Neuronal stem cell (in vitro differentiated cells): ENCODE data around the gene HSD17B2.

Experiments used
- DNase-seq: peaks from one replicate; pipeline ENCODE4 v3.0.0-alpha.2; 2013; ENCODE audit warnings: low spot score
- H2AFZ ChIP-seq: one replicate; pipeline ENCODE4 v1.6.1; 2013; ENCODE audit warnings: mild to moderate bottlenecking, low read length, inconsistent platforms
- H2AK5ac ChIP-seq: 2 replicates; pipeline ENCODE4 v1.6.1; 2013; ENCODE audit warnings: low read depth, mild to moderate bottlenecking, inconsistent platforms, low read length, moderate library complexity, mixed read lengths
- H2BK120ac ChIP-seq: 2 replicates; pipeline ENCODE4 v1.6.1; 2013; ENCODE audit warnings: low read depth, mild to moderate bottlenecking, inconsistent platforms, low read length, moderate library complexity, mixed read lengths
- H2BK12ac ChIP-seq: one replicate; pipeline ENCODE4 v1.6.1; 2013; ENCODE audit warnings: low read length, inconsistent platforms
- H2BK15ac ChIP-seq: 2 replicates; pipeline ENCODE4 v1.6.1; 2013; ENCODE audit warnings: mild to moderate bottlenecking, low read length, inconsistent platforms, mixed read lengths
- H2BK5ac ChIP-seq: one replicate; pipeline ENCODE4 v1.6.1; 2013; ENCODE audit warnings: inconsistent platforms, mild to moderate bottlenecking, low read length, moderate library complexity
- H3K14ac ChIP-seq: one replicate; pipeline ENCODE4 v1.6.1; 2013; ENCODE audit warnings: low read length, inconsistent platforms
- H3K18ac ChIP-seq: 2 replicates; pipeline ENCODE4 v1.6.1; 2013; ENCODE audit warnings: low read length, inconsistent platforms
- H3K23ac ChIP-seq: 2 replicates; pipeline ENCODE4 v1.6.1; 2013; ENCODE audit warnings: low read depth, mild to moderate bottlenecking, mixed read lengths, low read length, inconsistent platforms; ENCODE audit not compliant: poor library complexity
- H3K27ac ChIP-seq: replicated peaks from 3 replicates; pipeline ENCODE4 v1.5.1; 2013; ENCODE audit warnings: low read length, inconsistent platforms
- H3K27me3 ChIP-seq, 3 experiments: 2 replicates each; pipeline ENCODE4 v1.6.1; 2013; ENCODE audit warnings: low read length in 3 of 3, mild to moderate bottlenecking in 2 of 3, inconsistent platforms in 1 of 3, low read depth in 1 of 3, mixed read lengths in 1 of 3, moderate library complexity in 1 of 3; ENCODE audit not compliant: control insufficient read depth in 3 of 3, insufficient read depth in 3 of 3
- H3K36me3 ChIP-seq, 2 donors: replicated peaks in 1 of 2; 2 replicates each; pipeline ENCODE4 v1.6.1; 2013; ENCODE audit warnings: low read length in 2 of 2; ENCODE audit not compliant: control insufficient read depth in 2 of 2, insufficient read depth in 2 of 2
- H3K4ac ChIP-seq: 2 replicates; pipeline ENCODE4 v1.6.1; 2013; ENCODE audit warnings: inconsistent platforms, mild to moderate bottlenecking, low read length, moderate library complexity
- H3K4me1 ChIP-seq, 2 donors: 1 replicate in 1 of 2; 2 replicates in 1 of 2; pipeline ENCODE4 v1.6.1; 2013; ENCODE audit warnings: low read length in 2 of 2, low read depth in 1 of 2; ENCODE audit not compliant: control insufficient read depth in 2 of 2, insufficient read depth in 1 of 2
- H3K4me2 ChIP-seq: one replicate; pipeline ENCODE4 v1.6.1; 2013; ENCODE audit warnings: mild to moderate bottlenecking, low read length, inconsistent platforms; ENCODE audit not compliant: insufficient read depth, poor library complexity, severe bottlenecking
- H3K4me3 ChIP-seq, 2 donors: 2 replicates each; pipeline ENCODE4 v1.5.1; 2013; ENCODE audit warnings: low read length in 2 of 2, mild to moderate bottlenecking in 2 of 2, inconsistent platforms in 1 of 2, moderate library complexity in 1 of 2
- H3K79me1 ChIP-seq: one replicate; pipeline ENCODE4 v1.6.1; 2013; ENCODE audit warnings: low read depth, mild to moderate bottlenecking, inconsistent platforms, low read length, moderate library complexity
- H3K9ac ChIP-seq: one replicate; pipeline ENCODE4 v1.6.1; 2013; ENCODE audit warnings: mild to moderate bottlenecking, low read depth, low read length, inconsistent platforms; ENCODE audit not compliant: poor library complexity
- H3K9me3 ChIP-seq, 2 donors: replicated peaks in 1 of 2; 2 replicates each; pipeline versions ENCODE3 to v1.6.1; 2013; ENCODE audit warnings: low read length in 2 of 2, mild to moderate bottlenecking in 2 of 2, inconsistent platforms in 1 of 2, low read depth in 1 of 2, mixed read lengths in 1 of 2, moderate library complexity in 1 of 2; ENCODE audit not compliant: control insufficient read depth in 2 of 2, insufficient read depth in 1 of 2
- H4K8ac ChIP-seq: one replicate; pipeline ENCODE4 v1.6.1; 2013; ENCODE audit warnings: low read depth, mild to moderate bottlenecking, inconsistent platforms, low read length, moderate library complexity
- H4K91ac ChIP-seq: one replicate; pipeline ENCODE4 v1.6.1; 2013; ENCODE audit warnings: low read length, low read depth, mild to moderate bottlenecking, inconsistent platforms; ENCODE audit not compliant: poor library complexity
- WGBS, 2 donors: extraction: QIAGEN DNeasy Blood & Tissue Kit; methylation state at CpG; one replicate each; pipeline ENCODE4 v1.1.7; 2013; ENCODE audit warnings: missing lambda C conversion rate in 2 of 2, mixed read lengths in 1 of 2; ENCODE audit not compliant: insufficient read length in 2 of 2, insufficient replicate concordance in 1 of 2; ENCODE audit errors: extremely low coverage in 2 of 2; 5-methylcytosine and 5-hydroxymethylcytosine counted together

The HSD17B2 gene

DNA sequence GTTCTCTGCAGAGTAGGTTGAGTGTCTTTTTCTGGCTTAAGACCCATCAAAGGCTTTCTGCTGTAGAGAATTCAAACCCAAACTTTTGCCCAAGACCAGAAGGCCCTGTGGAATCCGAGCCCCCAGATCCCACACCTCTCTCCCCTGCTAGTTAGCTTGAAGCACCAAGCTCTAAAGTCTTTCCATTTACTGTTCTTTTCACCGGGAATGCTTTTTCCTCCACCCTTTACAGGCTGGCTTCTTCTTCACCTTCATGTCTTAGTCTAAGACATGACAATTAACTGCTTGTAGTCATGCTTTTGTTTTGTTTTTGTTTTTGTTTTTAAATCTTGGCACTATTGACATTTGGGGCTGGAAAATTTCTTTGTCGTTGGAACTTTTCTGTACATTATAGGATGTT lies 15.5 kb downstream of the HSD17B2 start:
- Histone ChIP-seq H2AFZ (no peak overlapping the region), H3K4me2 (no peak overlapping the region), H3K27me3 (no peaks in the 10 kb centered on the region), H3K23ac (no peak overlapping the region), H4K91ac (no peak overlapping the region), H3K27ac (no peak overlapping the region), H3K4me1 (peaks cover 0 to 7% of the 10 kb centered on the region in 2 donors), H2BK120ac (no peak overlapping the region), H3K4me3 (no peak overlapping the region), H3K79me1 (no peaks in the 10 kb centered on the region), H2AK5ac (no peak overlapping the region), H2BK5ac (no peak overlapping the region), H3K14ac (no peak overlapping the region), H4K8ac (no peak overlapping the region), H2BK12ac (no peak overlapping the region), H3K9me3 (no peaks in the 10 kb centered on the region), H2BK15ac (no peak overlapping the region), H3K36me3 (no peaks in the 10 kb centered on the region), H3K9ac (no peak overlapping the region), H3K18ac (no peak overlapping the region), H3K4ac (no peak overlapping the region)
- no CpG with 5 or more reads among the region's 3 CpGs for WGBS, 2 donors
- no peak for DNase-seq

DNA sequence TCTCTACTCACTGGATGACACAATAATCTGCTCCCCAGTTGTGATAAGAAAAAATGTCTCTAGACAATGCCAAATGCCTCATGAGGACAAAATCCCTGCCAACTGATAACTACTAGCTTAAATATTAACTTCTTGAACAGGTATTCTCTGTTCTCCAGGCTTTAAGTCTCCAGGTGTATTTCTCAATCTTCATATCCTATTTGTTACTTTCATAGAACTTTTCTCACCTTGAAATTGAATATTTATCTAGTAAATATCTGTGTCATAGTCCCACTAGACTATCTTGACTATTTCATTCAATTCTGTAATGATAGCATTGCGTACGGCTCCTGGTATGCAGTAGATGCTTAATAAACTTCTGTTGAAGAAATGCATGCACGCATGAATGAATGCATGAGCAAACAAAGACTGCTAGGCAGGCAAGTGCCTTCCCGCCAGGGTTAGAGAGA lies 15.9 kb downstream of the HSD17B2 start:
- Histone ChIP-seq H3K23ac (no peak overlapping the region), H3K4me3 (no peak overlapping the region), H2AK5ac (no peak overlapping the region), H3K27ac (no peak overlapping the region), H2AFZ (no peak overlapping the region), H3K4me2 (no peak overlapping the region), H2BK5ac (no peak overlapping the region), H4K8ac (no peak overlapping the region), H2BK12ac (no peak overlapping the region), H3K18ac (no peak overlapping the region), H2BK120ac (no peak overlapping the region), H3K79me1 (no peaks in the 10 kb centered on the region), H3K9me3 (no peaks in the 10 kb centered on the region), H3K14ac (no peak overlapping the region), H3K4me1 (peaks cover 0 to 4% of the 10 kb centered on the region in 2 donors), H3K9ac (no peak overlapping the region), H3K36me3 (no peaks in the 10 kb centered on the region), H4K91ac (no peak overlapping the region), H2BK15ac (no peak overlapping the region), H3K27me3 (no peaks in the 10 kb centered on the region), H3K4ac (no peak overlapping the region)
- no CpG with 5 or more reads among the region's 4 CpGs for WGBS, 2 donors
- no peak for DNase-seq

DNA sequence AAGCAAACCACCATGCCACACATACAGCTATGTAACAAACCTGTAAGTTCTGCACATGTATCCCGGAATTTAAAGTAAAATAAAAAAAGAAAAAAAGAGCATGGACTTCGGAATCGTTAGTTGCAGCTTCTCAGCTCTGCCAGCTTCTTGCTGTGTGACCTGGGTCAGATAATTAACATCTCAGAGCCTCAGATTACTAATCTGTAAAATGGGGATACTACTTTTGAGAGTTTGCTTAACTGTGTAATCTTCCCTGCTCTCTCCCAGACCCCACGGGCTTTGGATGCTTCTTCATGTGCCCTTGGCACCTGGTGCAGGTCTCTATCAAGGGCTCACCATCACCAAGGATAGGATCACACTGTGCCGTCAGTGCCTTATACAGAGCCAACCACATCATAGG lies 16.6 kb downstream of the HSD17B2 start:
- H2BK5ac ChIP-seq: no peak overlapping the region
- no peak for DNase-seq
- no peak overlapping the region for H2BK12ac ChIP-seq
- H3K4me1 ChIP-seq: peaks cover 0 to 2% of the 10 kb centered on the region in 2 donors
- H4K91ac ChIP-seq: no peak overlapping the region
- no peaks in the 10 kb centered on the region for H3K36me3 ChIP-seq
- no peak overlapping the region for H2BK120ac ChIP-seq
- no peak overlapping the region for H2BK15ac ChIP-seq
- no peaks in the 10 kb centered on the region for H3K9me3 ChIP-seq
- H3K18ac ChIP-seq: no peak overlapping the region
- H3K4ac ChIP-seq: no peak overlapping the region
- H3K14ac ChIP-seq: no peak overlapping the region
- WGBS, 2 donors: no CpG with 5 or more reads among the region's 5 CpGs
- H3K4me2 ChIP-seq: no peak overlapping the region
- H3K23ac ChIP-seq: no peak overlapping the region
- no peak overlapping the region for H3K27ac ChIP-seq
- no peak overlapping the region for H3K4me3 ChIP-seq
- H2AFZ ChIP-seq: no peak overlapping the region
- H3K9ac ChIP-seq: no peak overlapping the region
- H2AK5ac ChIP-seq: no peak overlapping the region
- H4K8ac ChIP-seq: no peak overlapping the region
- no peaks in the 10 kb centered on the region for H3K27me3 ChIP-seq
- no peaks in the 10 kb centered on the region for H3K79me1 ChIP-seq

DNA sequence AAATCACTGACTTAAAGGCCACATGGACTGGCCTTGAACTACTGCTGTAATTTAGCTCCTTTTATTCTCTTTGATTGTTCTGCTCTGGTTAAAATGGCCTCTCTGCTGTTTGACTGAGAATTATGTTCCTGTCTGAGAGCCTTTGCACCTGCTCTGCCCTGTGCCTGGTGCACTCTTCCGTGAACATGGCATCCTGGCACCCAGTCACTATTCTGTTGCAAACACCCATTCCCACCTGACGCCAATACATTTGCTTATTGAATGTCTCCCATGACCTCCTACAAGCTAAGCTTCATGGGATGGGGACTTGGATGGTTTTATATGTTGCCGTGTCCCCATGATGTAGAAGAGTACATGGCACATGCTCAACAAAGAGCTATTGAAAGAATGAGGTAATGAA lies 20.1 kb downstream of the HSD17B2 start:
- no peak overlapping the region for H3K27ac ChIP-seq
- H3K23ac ChIP-seq: no peak overlapping the region
- no peak overlapping the region for H2BK15ac ChIP-seq
- no peak overlapping the region for H2AFZ ChIP-seq
- no peak overlapping the region for H4K91ac ChIP-seq
- H3K18ac ChIP-seq: no peak overlapping the region
- H2AK5ac ChIP-seq: no peak overlapping the region
- no peak overlapping the region for H3K4me3 ChIP-seq
- no peak overlapping the region for H2BK12ac ChIP-seq
- H4K8ac ChIP-seq: no peak overlapping the region
- no CpG with 5 or more reads among the region's 3 CpGs for WGBS, 2 donors
- H3K4me2 ChIP-seq: no peak overlapping the region
- DNase-seq: no peak
- H3K14ac ChIP-seq: no peak overlapping the region
- no peak overlapping the region for H3K9ac ChIP-seq
- H3K4me1 ChIP-seq: peaks cover 0 to under 1% of the 10 kb centered on the region in 2 donors
- H3K79me1 ChIP-seq: no peaks in the 10 kb centered on the region
- H3K36me3 ChIP-seq: no peaks in the 10 kb centered on the region
- no peak overlapping the region for H2BK5ac ChIP-seq
- H3K9me3 ChIP-seq: no peaks in the 10 kb centered on the region
- H2BK120ac ChIP-seq: no peak overlapping the region
- no peak overlapping the region for H3K4ac ChIP-seq
- H3K27me3 ChIP-seq: no peaks in the 10 kb centered on the region
